ENCODE results near the gene UVSSA.

GRCh38 chr4:1318046-1318375, 29.0 kb upstream of the UVSSA start:
- TF ChIP-seq CTCF (IDR thresholded peaks at IDR 0.05) (no peak), POLR2AphosphoS5 (IDR thresholded peaks at IDR 0.05) (no peak), POLR2A (IDR thresholded peaks at IDR 0.05) (no peak), EP300 (IDR thresholded peaks at IDR 0.05; ENCODE audit: low read depth) (no peak)
